Coronary artery (tissue), 2 donors: ENCODE data around the gene RND1.
A peak's percentile ranks its signal among the peaks of the same experiment; 100 is the strongest.
"Not testable (repeated sequence)": the region's sequence is repeated elsewhere in the genome, so short reads cannot be mapped to it uniquely, and the experiment has no call there.

ENCODE experiments used
- DNase-seq: peaks from one replicate; pipeline ENCODE4 v3.0.0-alpha.2; 2017; ENCODE audit warnings: low spot score
- H3K27ac ChIP-seq, 2 donors: fragments of 200-600 bp; sonication (generic); one replicate each; pipeline ENCODE4 v1.5.1; 2016 to 2019
- H3K4me3 ChIP-seq: fragments of 200-600 bp; sonication (generic); 2 replicates; pipeline ENCODE4 v1.5.1; 2016; ENCODE audit warnings: mild to moderate bottlenecking, moderate library complexity
- TF ChIP-seq, protein P1 (sequence below): fragments of 200-600 bp; sonication (generic); IDR thresholded peaks from one replicate; pipeline ENCODE4 v1.5.1; 2019; ENCODE audit warnings: antibody characterized with exemption

The RND1 gene

DNA sequence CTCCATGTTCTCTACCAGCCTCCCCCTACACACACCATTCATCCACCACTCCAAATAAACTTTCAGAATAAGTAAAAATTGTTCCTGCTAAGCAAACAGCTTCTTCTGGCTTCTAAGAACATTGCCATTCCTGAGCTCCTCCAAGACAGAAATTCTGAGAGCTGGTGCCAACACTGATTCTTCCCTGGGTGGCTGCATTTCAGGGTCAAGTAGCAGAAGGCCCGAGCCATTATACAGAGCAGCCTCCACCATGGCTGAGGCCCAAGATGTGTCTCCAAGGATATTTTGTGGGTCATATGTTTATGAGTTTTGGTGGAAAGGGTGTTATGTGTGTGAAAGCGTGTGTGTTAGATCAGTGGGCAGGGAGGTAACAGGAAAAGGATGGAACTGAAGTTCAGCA, 3.5 kb upstream of the RND1 start:
- H3K4me3 ChIP-seq = no peak overlapping the region
- TF ChIP-seq, protein P1, sequence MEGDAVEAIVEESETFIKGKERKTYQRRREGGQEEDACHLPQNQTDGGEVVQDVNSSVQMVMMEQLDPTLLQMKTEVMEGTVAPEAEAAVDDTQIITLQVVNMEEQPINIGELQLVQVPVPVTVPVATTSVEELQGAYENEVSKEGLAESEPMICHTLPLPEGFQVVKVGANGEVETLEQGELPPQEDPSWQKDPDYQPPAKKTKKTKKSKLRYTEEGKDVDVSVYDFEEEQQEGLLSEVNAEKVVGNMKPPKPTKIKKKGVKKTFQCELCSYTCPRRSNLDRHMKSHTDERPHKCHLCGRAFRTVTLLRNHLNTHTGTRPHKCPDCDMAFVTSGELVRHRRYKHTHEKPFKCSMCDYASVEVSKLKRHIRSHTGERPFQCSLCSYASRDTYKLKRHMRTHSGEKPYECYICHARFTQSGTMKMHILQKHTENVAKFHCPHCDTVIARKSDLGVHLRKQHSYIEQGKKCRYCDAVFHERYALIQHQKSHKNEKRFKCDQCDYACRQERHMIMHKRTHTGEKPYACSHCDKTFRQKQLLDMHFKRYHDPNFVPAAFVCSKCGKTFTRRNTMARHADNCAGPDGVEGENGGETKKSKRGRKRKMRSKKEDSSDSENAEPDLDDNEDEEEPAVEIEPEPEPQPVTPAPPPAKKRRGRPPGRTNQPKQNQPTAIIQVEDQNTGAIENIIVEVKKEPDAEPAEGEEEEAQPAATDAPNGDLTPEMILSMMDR = no peak
- no peak for DNase-seq
- H3K27ac ChIP-seq = no peak overlapping the region

DNA sequence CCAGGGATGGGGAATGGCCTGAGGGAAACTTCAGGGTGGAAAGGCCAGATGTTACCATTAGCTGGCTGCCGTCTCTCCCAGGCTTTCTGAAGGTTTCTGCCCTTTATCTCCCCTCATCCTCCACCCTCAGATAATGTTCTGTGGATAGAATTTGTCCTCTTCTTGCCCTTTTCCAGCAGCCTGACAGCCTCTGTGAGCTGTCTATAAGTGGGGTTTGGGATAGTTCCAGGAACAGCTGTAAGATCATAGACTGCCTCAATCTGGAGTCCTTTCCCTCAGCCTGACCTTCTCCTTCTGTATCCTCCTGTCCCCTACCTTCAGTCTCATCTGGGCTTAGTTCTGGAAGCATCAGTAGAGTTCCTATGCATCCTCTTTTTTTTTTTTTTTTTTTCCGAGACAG, 2.8 kb upstream of the RND1 start:
- no peak for DNase-seq
- Histone ChIP-seq H3K27ac (no peak overlapping the region), H3K4me3 (no peak overlapping the region)
- TF ChIP-seq, protein P1 = no peak

DNA sequence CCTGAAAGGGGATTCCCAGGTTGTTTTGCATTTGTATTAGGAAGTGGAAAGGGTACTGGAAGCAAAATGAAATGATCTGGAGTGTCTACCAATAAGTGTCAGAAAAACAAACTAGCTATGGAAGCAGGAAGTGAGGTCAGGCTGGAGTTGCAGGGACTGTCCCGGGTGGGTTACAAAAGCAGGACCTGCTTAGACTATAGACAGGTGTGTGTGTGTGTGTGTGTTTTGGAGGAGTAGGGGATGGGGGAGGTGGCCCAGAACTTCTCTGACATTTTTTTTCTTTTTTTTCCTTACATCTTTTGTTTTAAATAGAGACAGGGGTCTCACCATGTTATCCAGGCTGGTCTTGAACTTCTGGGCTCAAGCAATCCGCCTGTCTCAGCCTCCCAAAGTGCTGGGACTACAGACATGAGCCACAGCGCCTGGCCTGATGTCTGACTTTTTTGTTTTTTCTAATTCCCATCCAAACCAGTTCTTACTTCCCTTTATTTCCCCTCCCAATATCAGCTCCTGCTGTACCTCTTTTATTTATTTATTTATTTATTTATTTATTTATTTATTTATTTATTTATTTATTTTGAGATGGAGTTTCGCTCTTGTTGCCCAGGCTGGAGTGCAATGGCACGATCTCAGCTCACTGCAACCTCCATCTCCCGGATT, 512 bp upstream of the RND1 start:
- H3K4me3 ChIP-seq = peak overlapping the region; percentile 82
- no peak for DNase-seq
- TF ChIP-seq, protein P1 = no peak
- H3K27ac ChIP-seq = peak overlapping the region in 1 of 2 donors; percentile 17

DNA sequence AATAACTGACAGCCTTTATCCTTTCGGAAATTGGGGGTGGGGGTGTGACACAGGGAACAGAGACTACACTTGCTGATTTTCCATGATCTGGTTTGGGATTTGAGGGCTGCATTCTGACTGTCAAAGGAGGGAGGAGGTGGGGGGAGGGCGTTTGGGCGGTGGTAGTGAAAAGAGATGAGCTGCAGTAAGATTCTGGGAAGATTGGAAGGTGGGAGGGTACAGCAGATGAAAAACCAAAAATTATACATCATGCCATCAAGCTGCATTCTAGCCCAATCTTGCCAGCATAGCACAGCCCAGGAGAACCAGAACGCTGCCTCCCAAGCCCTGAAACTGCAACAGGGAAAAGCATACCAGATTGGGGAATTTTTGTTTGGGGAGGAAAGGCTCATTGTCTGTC, 2.4 kb downstream of the RND1 start:
- Histone ChIP-seq H3K27ac (no peak overlapping the region), H3K4me3 (no peak overlapping the region)
- no peak for DNase-seq
- TF ChIP-seq, protein P1 = no peak

DNA sequence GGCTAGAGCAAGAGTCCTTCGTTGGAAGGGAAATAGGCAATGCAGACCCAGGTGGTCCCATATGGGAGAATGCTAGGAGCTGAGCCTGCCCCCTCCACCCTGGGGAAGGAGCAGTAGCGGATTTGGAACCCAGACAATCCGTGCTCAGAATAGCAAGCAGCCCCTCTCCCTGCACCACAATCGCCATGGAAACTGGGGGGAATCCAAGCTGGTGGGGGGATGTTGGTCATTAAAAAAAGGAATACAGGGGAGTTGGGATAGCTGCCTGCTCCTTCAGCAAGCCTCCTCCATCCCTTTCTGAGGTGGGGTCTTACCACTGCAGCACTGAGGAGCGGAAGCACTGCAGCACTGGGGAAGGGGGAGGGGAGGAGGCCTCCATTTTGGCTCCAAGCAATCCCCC, 2.9 kb downstream of the RND1 start:
- TF ChIP-seq, protein P1 = no peak
- no peak overlapping the region for H3K27ac ChIP-seq
- no peak overlapping the region for H3K4me3 ChIP-seq
- no peak for DNase-seq

DNA sequence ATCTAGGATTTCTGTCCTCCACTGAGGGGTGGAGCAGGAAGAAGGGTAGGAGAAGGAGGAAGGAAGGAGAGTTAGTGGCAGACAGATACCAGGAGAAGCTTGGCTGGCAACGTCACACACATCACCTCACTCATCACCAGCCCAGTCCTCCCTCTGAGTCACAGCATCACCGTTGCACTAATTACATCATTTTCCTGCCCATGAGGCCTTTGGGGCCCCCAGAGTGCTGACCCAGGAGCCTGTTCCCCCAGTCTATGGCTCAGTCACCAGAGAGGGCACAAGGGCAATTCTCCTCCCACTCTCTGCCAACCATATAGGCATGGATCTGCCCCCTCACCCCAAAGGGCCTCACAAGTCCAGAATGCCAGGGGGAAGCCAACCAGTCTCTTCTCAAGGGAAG, 4.6 kb downstream of the RND1 start:
- H3K4me3 ChIP-seq = no peak overlapping the region
- no peak for DNase-seq
- H3K27ac ChIP-seq = no peak overlapping the region
- TF ChIP-seq, protein P1 = no peak

DNA sequence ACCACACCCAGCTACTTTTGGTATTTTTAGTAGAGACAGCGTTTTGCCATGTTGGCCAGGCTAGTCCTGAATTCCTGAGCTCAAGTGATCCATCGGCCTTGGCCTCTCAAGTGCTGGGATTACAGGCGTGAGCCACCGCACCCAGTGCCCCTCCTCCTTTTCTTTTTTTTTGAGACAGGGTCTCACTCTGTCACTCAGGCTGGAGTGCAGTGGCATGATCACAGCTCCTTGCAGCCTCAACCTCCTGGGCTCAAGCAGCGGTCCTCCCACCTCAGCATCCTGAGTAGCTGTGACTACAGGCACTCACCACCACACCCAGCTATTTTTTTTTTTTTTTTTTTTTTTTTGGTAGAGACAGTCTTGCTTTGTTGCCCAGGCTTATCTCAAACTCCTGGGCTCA, 5.4 kb downstream of the RND1 start:
- not testable (repeated sequence) for H3K27ac ChIP-seq, DNase-seq, H3K4me3 ChIP-seq

DNA sequence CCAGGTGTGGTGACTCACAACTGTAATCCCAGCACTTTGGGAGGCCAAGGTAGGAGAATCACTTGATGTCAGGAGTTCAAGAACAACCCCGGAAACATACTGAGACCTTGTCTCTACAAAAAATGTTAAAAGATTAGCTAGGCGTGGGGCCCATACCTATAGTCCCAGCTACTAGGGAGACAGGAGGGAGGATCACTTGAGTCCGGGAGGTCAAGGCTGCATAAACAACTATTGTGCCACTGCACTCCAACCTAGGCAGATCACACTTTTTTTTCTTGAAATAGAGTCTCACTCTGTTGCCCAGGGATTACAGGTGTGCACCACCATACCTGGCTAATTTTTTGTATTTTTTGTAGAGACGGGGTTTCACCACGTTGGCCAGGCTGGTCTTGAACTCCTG, 6.1 kb downstream of the RND1 start:
- no peak for DNase-seq
- Histone ChIP-seq H3K4me3 (no peak overlapping the region), H3K27ac (no peak overlapping the region)
- TF ChIP-seq, protein P1 = no peak
